Colon (tissue), 2 donors: ENCODE measurements around the gene BLOC1S5.
"Not testable (repeated sequence)": the region's sequence is repeated elsewhere in the genome, so short reads cannot be mapped to it uniquely, and the experiment has no call there.

Source experiments
- FAIRE-seq: peaks from 2 replicates; lab custom pipeline; 2012; peaks lifted over from hg19 to GRCh38; lab: Jason Lieb, UNC
- donor health status: control.
- donor health status: control.

Gene BLOC1S5

GRCh38 chr6:7992002-7992815, 72.0 kb downstream of the BLOC1S5 start:
- no peak for FAIRE-seq

GRCh38 chr6:7991536-7991935, 72.7 kb downstream of the BLOC1S5 start:
- no peak for FAIRE-seq

GRCh38 chr6:7986219-7986618, 78.0 kb downstream of the BLOC1S5 start:
- no peak for FAIRE-seq

- FAIRE-seq = not testable (repeated sequence)
These were observed 80.2 kb downstream of the BLOC1S5 start for GRCh38 chr6:7983967-7984366.

GRCh38 chr6:7979831-7980230, 84.4 kb downstream of the BLOC1S5 start:
- no peak for FAIRE-seq

- FAIRE-seq = no peak
These were observed 85.5 kb downstream of the BLOC1S5 start for GRCh38 chr6:7978736-7979135.

GRCh38 chr6:7976485-7977056, 87.6 kb downstream of the BLOC1S5 start:
- FAIRE-seq = no peak

GRCh38 chr6:7975764-7976146, 88.4 kb downstream of the BLOC1S5 start:
- FAIRE-seq = no peak

- FAIRE-seq = no peak
These were observed 89.0 kb downstream of the BLOC1S5 start for GRCh38 chr6:7974938-7975763.

GRCh38 chr6:7974565-7974937, 89.6 kb downstream of the BLOC1S5 start:
- no peak for FAIRE-seq

GRCh38 chr6:7973584-7973983, 90.6 kb downstream of the BLOC1S5 start:
- FAIRE-seq = no peak

GRCh38 chr6:7971499-7971898, 92.7 kb downstream of the BLOC1S5 start:
- FAIRE-seq = no peak

- no peak for FAIRE-seq
These were observed 93.6 kb downstream of the BLOC1S5 start for GRCh38 chr6:7970616-7971015.
